Neural progenitor cell (in vitro differentiated cells): ENCODE data around the gene SNAI1. TPM values are rescaled to one million over a fixed set of nuclear protein-coding genes. Genes with fewer than 3 reads are reported as not detected.

Experiments
- DNase-seq: peaks from one replicate; pipeline ENCODE4 v3.0.0-alpha.2; 2016; ENCODE audit warnings: low spot score
- H2AFZ ChIP-seq: fragments of 200-600 bp; sonication (generic); replicated peaks from 2 replicates; pipeline ENCODE4 v1.6.1; 2016; ENCODE audit warnings: antibody characterized with exemption
- H3F3A ChIP-seq: fragments of 200-600 bp; sonication (generic); 2 replicates; pipeline ENCODE4 v1.6.1; 2016; ENCODE audit warnings: antibody characterized with exemption, low read depth
- H3K27ac ChIP-seq: fragments of 200-600 bp; sonication (generic); 2 replicates; pipeline ENCODE4 v1.5.1; 2016; ENCODE audit warnings: mild to moderate bottlenecking
- H3K27me3 ChIP-seq: fragments of 200-600 bp; sonication (generic); 2 replicates; pipeline ENCODE4 v1.6.1; 2016; ENCODE audit warnings: mild to moderate bottlenecking, moderate library complexity
- H3K36me3 ChIP-seq: fragments of 200-600 bp; sonication (generic); 2 replicates; pipeline ENCODE4 v1.5.1; 2016
- H3K4me1 ChIP-seq: fragments of 200-600 bp; sonication (generic); 2 replicates; pipeline ENCODE4 v1.6.1; 2016; ENCODE audit warnings: mixed run types
- H3K4me2 ChIP-seq: fragments of 200-600 bp; sonication (generic); 2 replicates; pipeline ENCODE4 v1.6.1; 2016
- H3K4me3 ChIP-seq: fragments of 200-600 bp; sonication (generic); 2 replicates; pipeline ENCODE4 v1.5.1; 2016
- H3K79me2 ChIP-seq: fragments of 200-600 bp; sonication (generic); 2 replicates; pipeline ENCODE4 v1.6.1; 2016; ENCODE audit warnings: low read depth
- H3K9ac ChIP-seq: fragments of 200-600 bp; sonication (generic); 2 replicates; pipeline ENCODE4 v1.6.1; 2016
- H3K9me3 ChIP-seq: fragments of 200-600 bp; sonication (generic); 2 replicates; pipeline ENCODE4 v1.5.1; 2016; ENCODE audit warnings: low read depth
- H4K20me1 ChIP-seq: fragments of 200-600 bp; sonication (generic); 2 replicates; pipeline ENCODE4 v1.6.1; 2016; ENCODE audit warnings: low read depth
- H3K27ac Mint-ChIP-seq: 3 replicates; pipeline ENCODE4 v1.8.0; 2021; ENCODE audit warnings: mixed read lengths
- H3K27me3 Mint-ChIP-seq: 2 replicates; pipeline ENCODE4 v1.8.0; 2022; ENCODE audit warnings: low read depth, mild to moderate bottlenecking, inconsistent platforms, moderate library complexity, mixed read lengths; ENCODE audit not compliant: insufficient read depth
- H3K36me3 Mint-ChIP-seq: 3 replicates; pipeline ENCODE4 v1.8.0; 2021; ENCODE audit warnings: mixed read lengths
- H3K4me1 Mint-ChIP-seq: 3 replicates; pipeline ENCODE4 v1.8.0; 2021; ENCODE audit warnings: mixed read lengths
- H3K4me3 Mint-ChIP-seq: 3 replicates; pipeline ENCODE4 v1.8.0; 2021; ENCODE audit warnings: mild to moderate bottlenecking, moderate library complexity, mixed read lengths
- H3K9me3 Mint-ChIP-seq: 3 replicates; pipeline ENCODE4 v1.8.0; 2020; ENCODE audit warnings: mixed read lengths
- CTCF ChIP-seq: fragments of 200-600 bp; sonication (generic); IDR thresholded peaks from 2 replicates; pipeline ENCODE4 v1.5.1; 2017; ENCODE audit warnings: antibody characterized with exemption, mild to moderate bottlenecking
- EZH2 ChIP-seq: fragments of 200-600 bp; sonication (generic); IDR thresholded peaks from 2 replicates; pipeline ENCODE4 v1.6.1; 2017; ENCODE audit warnings: antibody characterized with exemption, mild to moderate bottlenecking, moderate library complexity
- EZH2phosphoT487 ChIP-seq: fragments of 200-600 bp; sonication (generic); IDR thresholded peaks from 2 replicates; pipeline ENCODE4 v1.6.1; 2017; ENCODE audit warnings: antibody characterized with exemption
- total RNA-seq: library from RNA; depleted of rRNA; stranded (reverse); fragments of >200 nt; gene quantifications from 2 replicates; pipeline ENCODE4 v1.2.3, GENCODE V29; 2015; ENCODE audit warnings: low replicate concordance

Gene SNAI1
- total RNA-seq, 1 donor from 2014 or later = 1.1 TPM

GRCh38 chr20:50034567-50035180 is 51.9 kb downstream of the SNAI1 start:
- no peak for DNase-seq
- Histone ChIP-seq H3K9me3 (no peaks in the 10 kb centered on the region), H3K4me1 (peaks cover 16% of the 10 kb centered on the region), H3K36me3 (no peaks in the 10 kb centered on the region), H3K4me2 (no peak overlapping the region), H3K79me2 (no peaks in the 10 kb centered on the region), H3F3A (peaks cover 5% of the 10 kb centered on the region), H3K27ac (no peak overlapping the region), H4K20me1 (no peaks in the 10 kb centered on the region), H3K9ac (no peak overlapping the region), H3K4me3 (no peak overlapping the region), H3K27me3 (no peaks in the 10 kb centered on the region), H2AFZ (no peak overlapping the region)
- peaks cover 30% of the 10 kb centered on the region for H3K4me1 Mint-ChIP-seq
- peak overlapping the region; percentile 85 for H3K27ac Mint-ChIP-seq
- no peaks in the 10 kb centered on the region for H3K9me3 Mint-ChIP-seq
- H3K27me3 Mint-ChIP-seq = peaks cover 7% of the 10 kb centered on the region
- H3K4me3 Mint-ChIP-seq = no peak overlapping the region
- H3K36me3 Mint-ChIP-seq = no peaks in the 10 kb centered on the region
- TF ChIP-seq EZH2 = no peak

- no peak overlapping the region for H3K27ac Mint-ChIP-seq
- H3K36me3 ChIP-seq = no peaks in the 10 kb centered on the region
- H4K20me1 ChIP-seq = no peaks in the 10 kb centered on the region
- H3K9me3 ChIP-seq = no peaks in the 10 kb centered on the region
- H3K27me3 ChIP-seq = no peaks in the 10 kb centered on the region
- no peaks in the 10 kb centered on the region for H3K79me2 ChIP-seq
- no peak overlapping the region for H3K4me3 ChIP-seq
- H3K27ac ChIP-seq = no peak overlapping the region
- no peak for TF ChIP-seq CTCF
- no peak for TF ChIP-seq EZH2
- no peak for TF ChIP-seq EZH2phosphoT487
- peaks cover 19% of the 10 kb centered on the region for H3K4me1 ChIP-seq
- no peak overlapping the region for H3K4me2 ChIP-seq
- DNase-seq = no peak
- peaks cover 6% of the 10 kb centered on the region for H3K27me3 Mint-ChIP-seq
- H3F3A ChIP-seq = peaks cover 5% of the 10 kb centered on the region
- no peaks in the 10 kb centered on the region for H3K9me3 Mint-ChIP-seq
- H3K36me3 Mint-ChIP-seq = no peaks in the 10 kb centered on the region
- peaks cover 30% of the 10 kb centered on the region for H3K4me1 Mint-ChIP-seq
- no peak overlapping the region for H3K9ac ChIP-seq
- no peak overlapping the region for H3K4me3 Mint-ChIP-seq
- no peak overlapping the region for H2AFZ ChIP-seq
These were observed 53.9 kb downstream of the SNAI1 start for GRCh38 chr20:50036703-50037102.

DNA sequence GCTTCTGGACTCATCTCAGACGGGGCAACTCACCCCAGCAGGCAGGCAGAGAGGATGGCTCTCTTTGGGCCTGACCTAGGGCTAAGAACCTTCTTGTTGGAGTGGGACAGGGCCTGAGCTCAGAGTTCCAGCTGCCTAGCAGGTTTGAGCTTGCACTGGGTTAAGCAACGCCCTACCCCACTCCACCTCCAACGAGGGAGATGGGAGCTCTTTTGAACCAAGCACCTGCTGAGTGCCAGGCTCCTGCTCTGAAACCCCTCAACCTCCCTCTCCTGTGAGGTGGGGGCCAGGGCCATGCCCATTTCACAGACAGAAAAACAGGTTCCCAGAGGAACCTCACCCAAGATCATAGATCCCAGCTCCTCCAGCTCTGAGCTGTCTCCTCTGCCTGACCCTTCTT is 54.3 kb downstream of the SNAI1 start:
- Mint-ChIP-seq H3K27me3 (peaks cover 6% of the 10 kb centered on the region), H3K36me3 (no peaks in the 10 kb centered on the region), H3K27ac (no peak overlapping the region), H3K4me3 (no peak overlapping the region), H3K9me3 (no peaks in the 10 kb centered on the region), H3K4me1 (peaks cover 30% of the 10 kb centered on the region)
- no peak overlapping the region for H3K27ac ChIP-seq
- H3K9ac ChIP-seq = no peak overlapping the region
- no peaks in the 10 kb centered on the region for H3K9me3 ChIP-seq
- no peak overlapping the region for H3K4me2 ChIP-seq
- no peaks in the 10 kb centered on the region for H4K20me1 ChIP-seq
- no peak for DNase-seq
- no peaks in the 10 kb centered on the region for H3K36me3 ChIP-seq
- TF ChIP-seq CTCF (no peak), EZH2 (no peak), EZH2phosphoT487 (no peak)
- no peaks in the 10 kb centered on the region for H3K27me3 ChIP-seq
- H2AFZ ChIP-seq = no peak overlapping the region
- H3K79me2 ChIP-seq = no peaks in the 10 kb centered on the region
- H3F3A ChIP-seq = peaks cover 5% of the 10 kb centered on the region
- H3K4me1 ChIP-seq = peaks cover 19% of the 10 kb centered on the region
- no peak overlapping the region for H3K4me3 ChIP-seq

DNA sequence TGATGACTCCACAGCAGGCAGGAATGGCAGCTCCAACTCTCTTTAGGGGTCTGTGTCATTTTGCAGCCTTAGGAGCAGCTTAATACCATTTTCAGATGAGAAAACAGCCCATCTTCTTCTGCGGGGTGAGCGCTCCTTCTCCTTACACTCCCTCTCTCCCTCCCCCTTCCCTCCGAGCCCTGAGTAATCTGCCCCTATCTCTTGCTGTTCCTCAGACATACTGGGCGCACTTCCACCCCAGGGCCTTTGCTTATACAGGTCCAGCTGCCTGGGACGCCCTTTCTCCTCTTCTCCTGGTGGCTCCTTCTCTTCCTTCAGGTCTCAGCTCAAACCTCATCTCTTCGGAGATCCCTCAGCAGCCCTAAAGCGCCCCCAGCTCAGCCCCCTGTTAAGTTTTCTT is 54.8 kb downstream of the SNAI1 start:
- H3K4me1 Mint-ChIP-seq = peaks cover 30% of the 10 kb centered on the region
- no peak for DNase-seq
- no peak overlapping the region for H3K4me3 Mint-ChIP-seq
- H3K79me2 ChIP-seq = no peaks in the 10 kb centered on the region
- TF ChIP-seq CTCF = no peak
- no peak for TF ChIP-seq EZH2
- no peak for TF ChIP-seq EZH2phosphoT487
- H3K27ac ChIP-seq = no peak overlapping the region
- no peaks in the 10 kb centered on the region for H3K27me3 ChIP-seq
- H3K4me2 ChIP-seq = no peak overlapping the region
- no peaks in the 10 kb centered on the region for H3K36me3 Mint-ChIP-seq
- H3K4me3 ChIP-seq = no peak overlapping the region
- peak overlapping the region; percentile 79 for H3K27ac Mint-ChIP-seq
- H3K27me3 Mint-ChIP-seq = peaks cover 9% of the 10 kb centered on the region
- H2AFZ ChIP-seq = no peak overlapping the region
- H3K9me3 ChIP-seq = no peaks in the 10 kb centered on the region
- H3K9ac ChIP-seq = no peak overlapping the region
- peaks cover 5% of the 10 kb centered on the region for H3F3A ChIP-seq
- H3K9me3 Mint-ChIP-seq = no peaks in the 10 kb centered on the region
- H3K36me3 ChIP-seq = no peaks in the 10 kb centered on the region
- H3K4me1 ChIP-seq = peaks cover 19% of the 10 kb centered on the region
- H4K20me1 ChIP-seq = no peaks in the 10 kb centered on the region
